IPS-18c (cell line): Measurements from ENCODE around the gene EGFL7.
"Not testable (repeated sequence)": the region's sequence is repeated elsewhere in the genome, so short reads cannot be mapped to it uniquely, and the experiment has no call there.

Experiments used
- H3K4me3 ChIP-seq: 2 replicates; pipeline ENCODE4 v1.7.0; 2013; ENCODE audit warnings: low read depth, mild to moderate bottlenecking, low read length, moderate library complexity; ENCODE audit not compliant: insufficient read depth
- H3K9me3 ChIP-seq: one replicate; pipeline ENCODE4 v1.6.1; 2013; ENCODE audit warnings: mild to moderate bottlenecking, low read length, moderate library complexity; ENCODE audit not compliant: control insufficient read depth, insufficient read depth

Gene EGFL7

DNA sequence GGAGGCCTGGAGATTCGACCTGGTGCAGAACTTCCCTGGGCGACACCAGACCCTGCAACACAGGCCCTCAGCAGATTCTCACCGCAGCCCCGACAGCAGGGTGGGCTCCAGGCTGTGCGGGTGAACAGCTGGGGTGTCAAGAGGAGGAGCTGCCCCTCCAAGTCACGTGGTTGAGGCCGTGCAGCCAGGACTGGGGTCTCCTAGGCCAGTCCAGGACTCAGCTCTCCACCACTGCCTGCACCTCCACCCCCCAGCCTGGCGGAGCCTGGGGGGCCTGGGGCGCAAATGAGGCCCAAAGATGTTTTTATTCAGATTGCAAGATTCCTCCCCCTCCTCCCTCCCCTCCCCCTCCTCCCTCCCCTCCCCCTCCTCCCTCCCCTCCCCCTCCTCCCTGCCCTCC, 33.8 kb downstream of the EGFL7 start:
- Histone ChIP-seq H3K9me3 (no peaks in the 10 kb centered on the region), H3K4me3 (no peak overlapping the region)

DNA sequence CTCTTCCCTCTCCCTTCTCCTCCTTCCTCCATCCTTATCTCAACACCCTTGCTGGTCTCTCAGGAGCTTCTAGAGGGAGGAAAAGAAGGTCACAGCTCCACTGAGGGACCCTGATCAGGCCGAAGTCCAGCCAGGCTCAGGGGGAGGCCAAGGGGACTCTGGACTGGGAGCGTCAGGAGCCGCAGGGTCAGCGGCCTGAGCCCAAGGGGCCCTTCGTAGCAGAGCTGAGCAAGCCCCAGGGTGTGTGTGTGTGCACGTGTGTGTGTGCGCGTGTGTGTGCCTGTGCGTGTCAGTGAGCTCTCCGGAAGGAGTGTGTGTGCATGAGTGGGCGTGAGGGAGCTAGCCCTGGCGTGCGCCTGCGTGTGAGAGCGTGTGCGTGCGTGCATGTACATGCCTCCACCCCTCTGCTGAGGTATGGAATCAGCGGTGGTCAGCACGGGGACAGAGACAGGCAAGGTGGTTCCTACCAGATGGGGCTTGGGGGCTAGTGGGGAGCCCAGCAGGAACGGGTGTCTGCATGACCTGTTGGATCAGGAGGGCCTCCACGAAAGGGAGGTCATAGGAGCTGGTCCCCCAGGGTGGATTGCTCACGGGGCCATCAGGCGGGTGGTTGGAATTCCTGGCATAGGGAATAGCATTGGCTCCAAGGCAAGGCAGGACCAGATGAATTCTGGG, 34.6 kb downstream of the EGFL7 start:
- no peaks in the 10 kb centered on the region for H3K9me3 ChIP-seq
- H3K4me3 ChIP-seq, result no peak overlapping the region

DNA sequence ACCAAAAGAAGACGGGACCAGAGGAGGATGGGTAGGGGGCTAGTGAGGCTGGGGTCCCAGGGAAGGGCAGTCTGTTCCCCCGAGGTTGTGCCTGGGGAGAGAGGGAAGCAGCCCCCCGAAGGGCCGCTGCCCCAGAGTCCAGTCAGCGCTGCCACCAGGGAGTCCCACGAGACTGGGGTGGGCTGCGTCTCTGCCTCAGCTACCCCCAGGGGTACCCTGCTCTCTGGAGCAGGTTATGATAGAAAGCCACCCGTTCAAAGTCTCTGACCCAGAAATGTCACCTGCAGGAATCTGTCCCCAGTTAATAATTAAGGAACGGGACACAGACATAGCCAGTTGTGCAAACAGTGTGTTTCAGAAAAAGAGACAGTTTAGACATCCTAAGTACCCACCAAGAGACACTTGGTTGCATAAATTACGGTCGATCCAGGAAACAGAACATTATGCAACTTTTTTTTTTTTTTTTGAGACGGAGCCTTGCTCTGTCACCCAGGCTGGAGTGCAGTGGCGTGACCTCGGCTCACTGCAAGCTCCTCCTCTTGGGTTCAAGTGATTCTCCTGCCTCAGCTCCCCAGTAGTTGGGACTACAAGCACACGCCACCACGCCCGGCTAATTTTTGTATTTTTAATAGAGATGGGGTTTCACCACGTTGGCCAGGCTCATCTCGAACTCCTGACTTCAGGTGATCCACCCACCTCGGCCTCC, 35.3 kb downstream of the EGFL7 start:
- no peak overlapping the region for H3K4me3 ChIP-seq
- H3K9me3 ChIP-seq, result no peaks in the 10 kb centered on the region

DNA sequence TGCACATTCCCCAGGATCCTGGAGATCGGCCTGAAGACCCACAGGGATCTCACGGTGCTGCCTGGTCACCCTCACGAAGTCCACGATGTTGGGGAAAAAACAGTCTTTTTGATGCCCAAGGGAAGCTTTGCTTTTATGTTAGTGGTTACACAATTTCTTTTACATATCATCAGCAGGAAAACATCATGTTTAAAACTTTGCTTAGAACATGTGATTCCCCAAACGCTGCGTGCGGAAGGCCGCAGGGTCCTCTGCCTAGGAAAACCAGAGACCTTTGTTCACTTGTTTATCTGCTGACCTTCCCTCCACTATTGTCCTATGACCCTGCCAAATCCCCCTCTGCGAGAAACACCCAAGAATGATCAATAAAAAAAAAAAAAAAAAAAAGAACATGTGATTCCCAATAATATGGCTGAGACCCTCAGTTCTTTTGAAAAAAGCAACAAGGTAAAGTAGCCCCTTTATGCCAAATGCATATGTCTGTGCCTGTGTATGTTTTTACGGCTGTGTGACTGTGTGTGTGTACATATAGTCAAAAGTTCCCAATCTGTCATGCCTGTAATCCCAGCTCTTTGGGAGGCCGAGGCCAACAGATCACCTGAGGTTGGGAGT, 36.0 kb downstream of the EGFL7 start:
- Histone ChIP-seq H3K4me3 (no peak overlapping the region), H3K9me3 (no peaks in the 10 kb centered on the region)

DNA sequence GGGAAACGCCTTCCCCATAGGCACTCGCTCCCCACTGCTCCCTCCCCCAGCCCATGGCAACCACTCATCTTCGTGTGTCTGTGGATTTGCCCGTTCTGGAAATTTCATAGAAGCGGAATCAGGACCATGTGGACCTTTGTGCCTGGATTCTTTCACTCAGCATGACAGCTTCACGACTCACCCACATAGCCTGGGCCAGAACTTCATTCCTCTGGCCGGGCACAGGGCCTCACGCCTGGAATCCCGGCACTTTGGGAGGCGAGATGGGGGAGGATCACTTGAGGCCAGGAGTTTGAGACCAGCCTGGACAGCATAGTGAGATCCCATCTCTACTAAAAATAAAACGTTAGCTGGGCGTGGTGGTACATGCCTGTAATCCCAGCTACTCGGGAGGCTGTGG, 37.6 kb downstream of the EGFL7 start:
- no peaks in the 10 kb centered on the region for H3K9me3 ChIP-seq
- no peak overlapping the region for H3K4me3 ChIP-seq

DNA sequence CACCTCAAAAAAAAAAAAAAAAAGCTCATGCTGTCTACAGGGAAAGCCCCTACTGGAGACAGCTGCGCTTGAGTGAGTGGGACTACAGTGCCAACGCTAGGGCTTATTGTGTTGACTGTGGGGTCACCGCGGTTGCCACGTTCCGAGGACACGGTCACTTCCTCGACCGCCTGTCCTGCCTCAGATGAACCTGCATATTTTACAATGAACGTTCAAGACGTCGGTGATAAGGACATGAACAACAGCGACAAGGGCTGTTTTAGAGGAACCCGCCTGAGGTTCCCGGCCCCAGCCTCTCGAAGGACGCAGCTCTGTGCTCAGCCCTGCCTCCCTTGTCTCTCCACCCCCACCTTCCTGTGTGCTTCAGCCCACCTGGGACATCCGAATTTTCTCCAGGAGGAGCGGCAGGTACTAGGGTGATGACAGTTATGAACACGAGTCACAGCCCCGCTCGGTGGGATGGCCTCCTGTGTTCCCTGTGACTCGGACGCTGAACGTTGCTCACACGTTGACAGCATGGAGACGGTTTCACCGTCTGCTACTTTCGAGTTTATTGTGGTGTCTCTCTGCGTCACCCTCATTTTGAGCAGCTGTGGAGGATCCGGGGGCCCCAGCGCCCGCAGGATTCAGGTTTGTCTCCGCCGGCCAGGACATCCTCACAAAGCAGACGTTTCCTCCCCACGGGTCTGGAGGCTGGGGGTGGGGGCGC, 38.4 kb downstream of the EGFL7 start:
- H3K9me3 ChIP-seq, result no peaks in the 10 kb centered on the region
- no peak overlapping the region for H3K4me3 ChIP-seq

DNA sequence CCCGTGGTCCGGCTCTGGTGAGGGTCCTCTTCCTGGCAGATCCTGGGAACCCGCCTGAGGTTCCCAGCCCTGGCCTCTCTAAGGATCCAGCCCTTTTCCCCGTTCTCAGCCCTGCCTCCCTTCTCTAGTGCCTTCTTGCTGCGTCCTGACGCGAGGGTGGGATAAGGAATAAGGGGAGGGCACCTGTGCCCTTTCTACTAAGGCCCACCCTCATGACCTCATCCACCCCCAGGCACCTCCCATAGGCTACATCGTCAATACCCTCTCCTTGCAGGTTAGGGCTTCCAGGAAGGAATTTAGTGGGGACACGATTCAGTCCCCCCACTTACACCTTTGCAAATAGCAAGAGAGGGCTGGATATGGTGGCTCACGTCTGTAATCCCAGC, 38.9 kb downstream of the EGFL7 start:
- no peaks in the 10 kb centered on the region for H3K9me3 ChIP-seq
- H3K4me3 ChIP-seq, result no peak overlapping the region

DNA sequence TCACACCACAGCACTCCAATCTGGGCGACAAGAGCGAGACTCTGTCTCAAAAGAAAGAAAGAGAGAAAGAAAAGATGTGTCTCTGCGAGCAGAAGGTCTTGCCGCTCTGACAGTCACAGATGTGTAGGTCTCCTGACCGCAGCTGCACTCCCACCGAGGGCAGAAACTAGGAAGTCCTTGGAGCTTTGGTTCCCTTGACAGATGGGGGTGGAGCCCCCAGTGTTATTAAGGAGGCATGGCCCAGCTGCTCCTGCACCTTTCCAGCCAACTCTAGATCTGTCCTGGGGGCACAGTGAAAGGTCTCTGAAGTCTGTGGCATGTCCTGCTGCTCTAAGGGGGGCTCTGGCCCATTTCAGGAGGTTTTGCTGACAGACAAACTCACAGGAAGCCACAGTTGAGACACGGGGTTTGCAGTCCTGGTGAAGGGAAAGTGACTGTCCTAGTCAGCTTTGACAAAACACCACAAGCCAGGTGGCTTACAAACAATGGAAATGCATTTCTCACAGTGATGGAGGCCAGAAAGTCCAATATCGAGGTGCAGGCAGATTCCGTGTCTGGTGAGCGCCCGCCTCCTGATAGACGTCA, 40.7 kb downstream of the EGFL7 start:
- Histone ChIP-seq H3K9me3 (no peaks in the 10 kb centered on the region), H3K4me3 (no peak overlapping the region)

DNA sequence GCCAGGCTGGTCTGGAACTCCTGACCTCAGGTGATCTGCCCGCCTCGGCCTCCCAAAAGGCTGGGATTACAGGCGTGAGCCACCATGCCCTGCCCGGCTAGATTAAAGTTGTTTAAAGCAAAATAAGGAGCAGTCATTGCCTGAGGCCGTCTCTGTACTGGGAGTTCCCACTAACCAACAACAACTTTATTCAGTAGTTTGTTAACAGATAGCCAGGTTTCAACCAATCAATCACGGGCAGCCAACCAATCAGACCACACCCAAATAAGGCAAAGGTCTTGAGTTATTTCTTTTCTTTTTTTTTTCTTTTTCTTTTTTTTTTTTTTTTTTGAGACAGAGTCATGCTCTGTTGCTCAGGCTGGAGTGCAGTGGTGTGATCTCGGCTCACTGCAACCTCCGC, 42.0 kb downstream of the EGFL7 start:
- H3K4me3 ChIP-seq, H3K9me3 ChIP-seq: not testable (repeated sequence)

DNA sequence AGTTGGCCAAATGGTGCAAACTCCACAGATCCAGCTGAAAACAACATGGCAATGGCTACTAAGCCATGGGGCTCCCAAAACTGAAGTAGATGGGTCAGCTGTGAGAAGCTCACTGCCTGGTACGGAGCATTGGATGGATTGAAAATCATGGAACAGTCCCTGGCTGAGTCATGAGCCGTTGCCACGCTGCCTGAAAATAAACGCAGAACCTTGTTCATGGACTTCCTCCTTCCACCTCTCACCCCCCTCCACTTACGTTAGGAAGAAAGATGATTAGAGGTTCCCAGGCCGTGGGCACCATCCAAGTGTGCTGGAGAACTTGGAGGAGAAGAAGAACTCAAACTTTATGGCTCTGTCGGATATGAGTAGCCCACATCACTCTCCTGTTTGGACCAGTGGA, 42.8 kb downstream of the EGFL7 start:
- Histone ChIP-seq H3K9me3 (no peaks in the 10 kb centered on the region), H3K4me3 (no peak overlapping the region)

DNA sequence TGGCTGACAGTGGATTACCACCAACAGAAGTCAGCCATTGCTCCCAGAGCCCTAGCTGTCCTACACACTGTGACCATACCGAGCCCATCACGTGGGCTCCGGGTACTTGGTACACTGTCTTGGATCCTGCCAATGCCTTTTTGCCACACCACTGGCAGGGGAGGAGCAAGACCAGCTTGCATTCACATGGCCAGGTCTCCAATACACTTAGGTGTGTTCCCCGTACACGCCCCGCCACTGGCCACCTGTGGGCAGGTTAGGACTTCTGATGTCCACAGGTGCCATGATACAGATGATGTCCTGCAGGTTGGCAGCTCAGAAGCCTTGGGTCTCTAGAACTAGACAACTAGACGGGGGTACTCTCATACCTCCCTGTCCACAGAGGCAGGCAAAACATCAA, 44.3 kb downstream of the EGFL7 start:
- Histone ChIP-seq H3K4me3 (no peak overlapping the region), H3K9me3 (no peaks in the 10 kb centered on the region)

DNA sequence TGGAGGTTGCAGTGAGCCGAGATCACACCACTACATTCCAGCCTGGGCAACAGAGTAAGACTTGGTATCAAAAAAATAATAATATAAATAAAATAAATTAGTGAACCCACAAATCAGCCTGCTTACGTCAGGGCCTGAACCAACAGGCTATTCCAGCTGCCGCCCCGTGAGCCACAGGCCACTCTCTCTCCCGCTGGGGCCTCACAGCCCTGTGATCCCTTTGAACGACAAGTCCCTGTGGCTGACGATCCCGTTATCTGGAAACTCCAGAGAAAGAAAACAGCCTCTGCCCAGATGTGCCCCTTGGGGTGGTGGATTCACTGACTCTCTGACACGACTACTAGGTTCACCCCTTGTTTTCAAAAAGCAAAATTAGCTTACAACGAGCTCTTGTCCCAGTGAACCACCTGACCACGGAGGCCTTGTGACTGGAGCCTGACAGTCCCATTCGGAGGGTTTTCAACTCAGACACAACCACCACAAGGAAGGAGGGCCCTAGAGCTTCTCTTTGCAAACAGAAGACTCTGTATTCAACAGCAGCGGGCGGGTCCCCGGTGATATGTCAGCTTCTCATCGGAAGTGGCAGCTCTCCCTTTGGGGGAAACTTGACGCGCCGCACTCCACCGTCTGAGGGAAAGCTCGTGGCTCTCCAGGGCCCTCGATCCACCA, 45.3 kb downstream of the EGFL7 start:
- no peaks in the 10 kb centered on the region for H3K9me3 ChIP-seq
- no peak overlapping the region for H3K4me3 ChIP-seq

DNA sequence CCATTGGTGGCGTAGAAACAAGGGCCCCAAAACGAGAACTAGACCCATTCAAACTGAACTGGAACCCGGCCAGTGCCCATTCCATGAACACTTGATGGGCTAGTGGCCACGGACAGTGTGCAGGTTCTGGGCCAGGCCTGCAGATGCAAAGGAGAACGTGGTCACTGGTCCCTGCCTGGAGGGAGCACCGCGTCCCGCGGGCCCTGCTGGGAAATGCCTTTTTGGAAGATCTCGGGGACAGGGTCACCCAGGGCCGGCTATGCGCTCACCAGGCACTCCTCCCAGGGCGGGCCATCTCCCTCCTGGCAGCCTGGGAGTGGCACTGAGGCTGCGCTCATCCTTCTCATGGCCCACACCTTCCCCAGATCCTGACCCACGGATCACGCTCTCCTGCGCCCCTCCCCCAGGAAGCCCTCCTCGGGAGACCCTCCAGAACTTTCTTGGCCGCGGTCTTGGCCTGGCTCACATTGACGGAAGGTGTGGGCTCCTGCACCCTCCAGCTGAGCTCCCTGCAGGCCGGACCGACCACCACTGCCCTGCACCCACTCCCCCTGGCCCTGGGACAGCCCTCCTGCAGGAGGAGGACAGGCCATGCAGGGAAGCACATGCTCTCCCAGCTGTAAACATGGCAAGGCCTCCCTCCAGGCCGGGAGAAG, 46.9 kb downstream of the EGFL7 start:
- Histone ChIP-seq H3K9me3 (no peaks in the 10 kb centered on the region), H3K4me3 (no peak overlapping the region)

DNA sequence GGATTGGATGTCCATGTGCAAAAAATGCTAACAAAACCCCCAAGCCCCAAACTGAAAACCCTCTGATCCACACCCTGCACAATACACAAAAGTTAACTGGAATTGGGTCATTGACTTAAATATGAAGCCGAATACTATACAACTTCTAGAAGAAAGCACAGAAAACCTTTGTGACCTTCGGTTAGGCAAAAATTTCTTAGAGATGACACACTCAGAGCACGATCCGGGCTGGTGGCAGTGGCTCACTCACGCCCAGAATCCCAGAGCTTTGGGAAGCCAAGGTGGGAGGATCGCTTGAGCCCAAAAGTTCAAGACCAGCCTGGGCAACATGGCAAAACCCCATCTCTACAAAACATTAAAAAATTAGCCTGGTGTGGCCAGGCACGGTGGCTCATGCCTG, 47.8 kb downstream of the EGFL7 start:
- H3K4me3 ChIP-seq, result no peak overlapping the region
- no peaks in the 10 kb centered on the region for H3K9me3 ChIP-seq

DNA sequence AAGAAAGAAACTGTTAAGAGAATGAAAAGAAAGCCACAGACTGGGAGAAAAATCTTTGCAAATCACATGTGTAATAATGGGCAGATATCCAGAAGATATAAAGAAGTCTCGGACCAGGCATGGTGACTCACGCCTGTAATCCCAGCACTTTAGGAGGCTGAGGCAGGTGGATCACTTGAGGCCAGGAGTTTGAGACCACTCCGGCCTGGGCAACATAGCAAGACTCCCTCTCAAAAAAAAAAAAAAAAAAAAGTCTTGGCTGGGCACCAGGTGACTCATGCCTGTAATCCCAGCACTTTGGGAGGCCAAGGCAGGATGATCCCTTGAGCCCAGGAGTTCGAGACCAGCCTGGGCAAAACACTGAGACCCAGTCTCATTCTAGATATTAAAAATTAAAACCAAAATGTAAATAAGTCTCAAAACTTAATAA, 48.5 kb downstream of the EGFL7 start:
- H3K9me3 ChIP-seq, result not testable (repeated sequence)
- H3K4me3 ChIP-seq, result peak overlapping the region; percentile 80; the same call in 1 of the 2 replicates

DNA sequence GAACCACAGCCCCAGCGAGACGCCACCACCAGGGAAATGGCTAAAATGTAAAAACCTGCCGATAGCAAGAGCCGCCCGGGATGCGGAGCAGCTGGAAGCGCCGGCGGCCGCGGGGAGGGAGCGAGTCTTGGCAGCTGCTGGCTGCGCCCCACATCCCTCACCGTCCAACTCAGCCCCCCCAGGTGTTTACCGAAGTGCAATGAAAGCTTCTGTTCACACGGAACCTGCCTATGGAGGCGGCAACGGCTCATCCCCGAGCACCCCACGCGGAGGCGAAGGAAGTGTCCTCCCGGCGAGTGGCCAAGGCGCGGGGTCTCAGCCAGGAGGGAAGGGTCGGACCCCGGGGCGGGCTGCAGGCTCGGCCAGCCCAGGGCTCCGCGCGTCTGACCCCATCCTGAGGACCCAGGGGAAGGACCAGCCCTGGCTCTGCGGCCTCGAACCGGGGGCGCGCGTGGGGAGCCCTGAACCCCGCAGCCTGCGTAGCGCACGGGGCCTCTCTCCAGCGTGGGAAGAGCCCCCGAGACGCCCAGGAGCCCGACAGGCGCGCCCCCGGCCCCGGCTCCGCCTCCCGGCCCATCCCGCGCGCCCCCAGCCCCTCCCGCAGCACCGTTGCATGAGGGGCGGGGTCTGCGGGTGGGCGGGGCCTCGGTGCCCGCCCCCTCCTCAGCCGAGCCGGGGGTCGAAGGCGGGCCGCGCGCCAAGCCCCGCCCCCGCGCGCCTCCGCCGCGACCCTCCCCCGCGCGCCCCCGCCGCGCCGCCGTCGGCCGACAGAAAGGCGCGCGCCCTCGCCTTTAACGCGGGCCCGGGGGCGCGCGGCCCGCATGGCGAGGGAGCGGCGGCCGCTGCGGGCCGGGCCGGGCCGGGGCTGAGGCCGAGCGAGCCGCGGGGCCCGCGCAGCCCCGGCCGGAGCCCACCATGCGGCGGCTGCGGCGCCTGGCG, 49.3 kb downstream of the EGFL7 start, which contains the start of gene DIPK1B:
Gene DIPK1B (plus strand): TSS at position 822 of the 939 bp plus-strand sequence. CDS start 94 bp downstream, at position 916.
- no peaks in the 10 kb centered on the region for H3K9me3 ChIP-seq
- peak within 1 kb of the TSS; percentile 80 for H3K4me3 ChIP-seq
